ENCODE data around the gene OR8B12.

OR8B12 gene

DNA sequence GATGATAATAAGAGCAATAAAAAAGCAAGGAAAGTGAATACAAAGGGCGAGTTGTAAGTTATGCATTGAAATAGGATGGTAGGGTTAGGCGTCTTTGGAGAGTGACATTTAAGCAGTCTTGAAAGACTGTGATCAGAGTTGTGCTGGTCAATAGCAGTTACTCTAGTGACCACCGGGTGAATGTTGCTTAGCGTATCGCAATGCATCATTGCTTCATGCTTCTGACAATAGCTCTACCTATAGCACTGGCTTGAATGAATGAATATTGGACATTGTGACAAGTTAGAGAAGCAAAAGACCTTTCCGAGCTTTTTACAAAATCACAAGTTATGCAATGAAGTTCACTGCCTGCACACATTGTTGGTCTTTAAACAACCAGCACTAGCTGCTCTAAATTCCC is 7.7 kb upstream of the OR8B12 start:
- TF ChIP-seq, protein P1, sequence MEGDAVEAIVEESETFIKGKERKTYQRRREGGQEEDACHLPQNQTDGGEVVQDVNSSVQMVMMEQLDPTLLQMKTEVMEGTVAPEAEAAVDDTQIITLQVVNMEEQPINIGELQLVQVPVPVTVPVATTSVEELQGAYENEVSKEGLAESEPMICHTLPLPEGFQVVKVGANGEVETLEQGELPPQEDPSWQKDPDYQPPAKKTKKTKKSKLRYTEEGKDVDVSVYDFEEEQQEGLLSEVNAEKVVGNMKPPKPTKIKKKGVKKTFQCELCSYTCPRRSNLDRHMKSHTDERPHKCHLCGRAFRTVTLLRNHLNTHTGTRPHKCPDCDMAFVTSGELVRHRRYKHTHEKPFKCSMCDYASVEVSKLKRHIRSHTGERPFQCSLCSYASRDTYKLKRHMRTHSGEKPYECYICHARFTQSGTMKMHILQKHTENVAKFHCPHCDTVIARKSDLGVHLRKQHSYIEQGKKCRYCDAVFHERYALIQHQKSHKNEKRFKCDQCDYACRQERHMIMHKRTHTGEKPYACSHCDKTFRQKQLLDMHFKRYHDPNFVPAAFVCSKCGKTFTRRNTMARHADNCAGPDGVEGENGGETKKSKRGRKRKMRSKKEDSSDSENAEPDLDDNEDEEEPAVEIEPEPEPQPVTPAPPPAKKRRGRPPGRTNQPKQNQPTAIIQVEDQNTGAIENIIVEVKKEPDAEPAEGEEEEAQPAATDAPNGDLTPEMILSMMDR (IDR thresholded peaks at IDR 0.05; ENCODE audit: borderline replicate concordance, insufficient read depth, low read depth, low read length), result no peak
- H3K4me3 ChIP-seq (ENCODE audit: low read depth, low read length), result no peak overlapping the region

DNA sequence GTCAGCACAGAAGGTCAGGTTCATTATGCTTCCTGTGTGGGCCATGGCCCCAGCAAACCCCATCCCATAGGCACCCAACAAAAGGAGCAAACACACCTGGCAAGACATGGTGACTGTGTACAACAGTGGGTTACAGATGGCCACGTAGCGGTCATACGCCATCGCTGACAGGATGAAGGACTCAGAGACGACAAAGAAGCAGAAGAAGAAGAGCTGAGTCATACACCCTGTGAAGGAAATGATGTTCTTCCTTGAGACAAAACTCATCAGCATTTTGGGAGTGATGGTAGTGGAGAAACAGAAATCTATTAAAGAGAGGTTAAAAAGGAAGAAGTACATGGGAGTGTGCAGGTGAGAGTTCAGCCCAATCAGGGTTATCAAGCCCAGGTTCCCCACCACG is 309 bp downstream of the OR8B12 start:
- TF ChIP-seq, protein P1 (IDR thresholded peaks at IDR 0.05; ENCODE audit: borderline replicate concordance, insufficient read depth, low read depth, low read length), result no peak

DNA sequence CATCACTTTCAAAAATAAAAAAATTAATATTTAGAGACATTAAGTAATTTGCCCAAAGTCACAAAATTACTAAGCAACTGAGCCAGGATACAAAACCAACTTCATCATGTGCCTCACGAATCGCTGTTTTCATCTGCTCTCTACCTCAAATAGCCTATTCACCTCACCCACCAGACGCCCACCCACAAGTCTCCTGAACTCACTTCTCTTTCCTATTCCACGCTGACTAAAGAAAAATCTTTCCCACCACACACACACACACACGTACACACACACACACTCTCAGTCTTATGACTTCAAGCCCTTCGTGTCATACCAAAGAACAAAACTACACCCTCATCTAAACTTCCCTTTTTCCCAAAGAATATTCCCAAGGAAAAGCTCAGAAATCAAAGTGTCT is 2.2 kb downstream of the OR8B12 start:
- TF ChIP-seq, protein P1 (IDR thresholded peaks at IDR 0.05; ENCODE audit: borderline replicate concordance, insufficient read depth, low read depth, low read length), result no peak
- H3K4me3 ChIP-seq (ENCODE audit: low read depth, low read length), result no peak overlapping the region

More for the DNA sequence above, 309 bp downstream of the OR8B12 start:
- H3K4me3 ChIP-seq (ENCODE audit: low read depth, low read length), result no peak overlapping the region

DNA sequence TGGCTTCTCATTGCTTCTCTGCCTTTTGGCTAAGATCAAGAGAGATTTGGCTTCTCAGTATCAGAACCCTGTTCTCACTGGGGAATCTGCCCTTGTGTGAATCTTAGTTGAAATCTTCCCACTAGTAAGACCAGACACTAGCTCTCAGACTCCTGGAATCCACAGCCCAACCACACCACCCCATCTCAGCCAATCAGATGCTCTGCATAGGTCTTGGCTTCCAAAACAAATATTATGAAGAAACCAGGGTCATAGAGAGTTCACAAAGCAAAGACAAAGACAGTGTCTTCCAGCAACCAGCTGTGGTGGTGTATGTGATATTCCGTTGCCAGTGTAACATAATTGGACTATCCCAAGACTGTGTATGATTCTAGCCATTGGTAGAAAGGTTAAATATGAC is 5.4 kb downstream of the OR8B12 start:
- TF ChIP-seq, protein P1 (IDR thresholded peaks at IDR 0.05; ENCODE audit: borderline replicate concordance, insufficient read depth, low read depth, low read length), result no peak
- no peak overlapping the region for H3K4me3 ChIP-seq (ENCODE audit: low read depth, low read length)

DNA sequence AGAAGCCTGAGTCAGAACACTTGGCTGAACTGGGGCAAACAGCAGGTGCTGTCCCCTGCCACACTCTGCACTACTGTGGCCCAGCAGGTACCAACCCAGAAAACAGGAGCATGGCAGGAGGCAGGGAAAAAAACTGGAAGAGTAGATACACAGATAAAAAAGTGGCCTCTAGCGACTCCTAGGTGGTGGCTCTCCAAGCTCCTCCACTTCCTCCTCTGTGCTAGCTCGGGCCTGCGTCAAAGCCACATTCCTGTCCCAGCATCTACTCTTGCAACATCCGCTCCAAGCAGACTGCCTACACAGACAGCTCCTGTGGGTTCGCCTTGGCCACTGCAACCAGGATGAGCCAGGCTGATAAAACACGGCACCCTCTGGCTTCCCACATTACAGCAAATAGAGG is 6.9 kb downstream of the OR8B12 start:
- TF ChIP-seq, protein P1 (IDR thresholded peaks at IDR 0.05; ENCODE audit: borderline replicate concordance, insufficient read depth, low read depth, low read length), result no peak
- H3K4me3 ChIP-seq (ENCODE audit: low read depth, low read length), result no peak overlapping the region

DNA sequence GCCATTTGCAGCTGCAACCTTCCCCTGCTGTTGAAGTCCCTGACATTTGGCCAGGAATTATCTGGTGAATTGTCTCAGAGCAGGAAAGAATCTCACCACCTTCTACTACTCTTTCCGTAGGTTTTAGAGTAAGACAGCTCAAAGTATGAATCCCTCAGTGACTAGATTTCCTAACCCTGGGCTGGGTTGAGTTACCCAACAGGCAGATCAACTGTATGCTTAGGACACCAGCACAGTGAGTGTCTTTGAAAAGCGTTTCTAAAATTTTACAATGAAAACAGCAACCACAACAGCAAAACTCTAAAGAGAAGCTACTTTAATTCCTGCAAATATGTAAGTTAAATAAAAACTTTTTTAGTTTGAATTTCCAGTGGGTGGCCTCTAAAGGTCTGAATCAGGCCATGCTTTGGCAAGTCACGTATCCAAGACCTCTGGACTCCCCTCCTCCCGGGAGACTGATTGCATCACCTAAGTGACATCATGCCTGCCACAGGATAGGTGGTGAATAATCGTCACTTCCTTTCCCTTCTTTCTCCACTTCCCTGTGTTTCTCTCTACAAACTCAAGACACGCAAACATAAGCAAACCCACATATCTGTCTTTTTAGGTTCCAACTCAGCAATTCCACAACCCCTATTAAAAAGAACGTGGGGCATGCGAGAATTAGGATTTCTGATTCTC is 7.8 kb downstream of the OR8B12 start:
- H3K4me3 ChIP-seq (ENCODE audit: low read depth, low read length), result no peak overlapping the region
- TF ChIP-seq, protein P1 (IDR thresholded peaks at IDR 0.05; ENCODE audit: borderline replicate concordance, insufficient read depth, low read depth, low read length), result no peak

DNA sequence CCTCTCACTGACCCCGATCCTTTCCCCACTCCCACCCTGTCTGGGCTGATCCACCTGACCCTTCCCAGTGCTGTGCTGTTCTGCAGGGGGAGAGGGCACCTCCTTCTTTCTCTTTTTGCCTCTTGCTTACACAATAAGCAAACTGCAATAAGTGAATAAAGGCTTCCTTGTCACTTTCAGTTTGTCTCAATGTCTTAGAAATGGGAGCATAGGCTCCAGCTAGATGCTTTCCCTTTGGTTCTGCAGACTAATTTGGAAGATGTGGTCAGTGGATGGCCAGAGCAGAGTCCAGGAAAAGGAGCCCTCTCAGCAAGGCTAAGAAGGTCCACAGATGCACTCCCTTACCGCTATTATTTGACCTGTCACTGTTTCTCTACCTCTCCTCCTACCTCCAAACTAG is 9.4 kb downstream of the OR8B12 start:
- TF ChIP-seq, protein P1 (IDR thresholded peaks at IDR 0.05; ENCODE audit: borderline replicate concordance, insufficient read depth, low read depth, low read length), result no peak
- no peak overlapping the region for H3K4me3 ChIP-seq (ENCODE audit: low read depth, low read length)
